Activated CD4-positive, alpha-beta T cell treated with anti-CD3 and anti-CD28 coated beads for 48 hours (primary cell): ENCODE measurements around the gene SLC6A16.

Experiments used
- DNase-seq: peaks from one replicate; pipeline ENCODE4 v3.0.0-alpha.2; 2020

The SLC6A16 gene

GRCh38 chr19:49264258-49264657, 60.7 kb downstream of the SLC6A16 start:
- no peak for DNase-seq

- no peak for DNase-seq
These were observed 63.4 kb downstream of the SLC6A16 start for GRCh38 chr19:49261602-49262001.

- DNase-seq: no peak
These were observed 68.3 kb downstream of the SLC6A16 start for GRCh38 chr19:49256691-49257090.

- no peak for DNase-seq
These were observed 69.3 kb downstream of the SLC6A16 start for GRCh38 chr19:49255674-49256073.

GRCh38 chr19:49249933-49250332, 75.1 kb downstream of the SLC6A16 start:
- no peak for DNase-seq

- DNase-seq: no peak
These were observed 77.3 kb downstream of the SLC6A16 start for GRCh38 chr19:49247676-49248075.

- DNase-seq: no peak
These were observed 80.7 kb downstream of the SLC6A16 start for GRCh38 chr19:49244256-49244655.

- DNase-seq: no peak
These were observed 81.3 kb downstream of the SLC6A16 start for GRCh38 chr19:49243726-49244125.

GRCh38 chr19:49243129-49243528, 81.9 kb downstream of the SLC6A16 start:
- no peak for DNase-seq

- no peak for DNase-seq
These were observed 83.2 kb downstream of the SLC6A16 start for GRCh38 chr19:49241769-49242168.
